MV-4-11 (cell line): ENCODE results near the gene STK38L.
"Not testable (repeated sequence)": the region's sequence is repeated elsewhere in the genome, so short reads cannot be mapped to it uniquely, and the experiment has no call there.

Source experiments
- DNase-seq: peaks from one replicate; lab custom pipeline; 2025; lab: John Stamatoyannopoulos, UW

Gene STK38L

DNA sequence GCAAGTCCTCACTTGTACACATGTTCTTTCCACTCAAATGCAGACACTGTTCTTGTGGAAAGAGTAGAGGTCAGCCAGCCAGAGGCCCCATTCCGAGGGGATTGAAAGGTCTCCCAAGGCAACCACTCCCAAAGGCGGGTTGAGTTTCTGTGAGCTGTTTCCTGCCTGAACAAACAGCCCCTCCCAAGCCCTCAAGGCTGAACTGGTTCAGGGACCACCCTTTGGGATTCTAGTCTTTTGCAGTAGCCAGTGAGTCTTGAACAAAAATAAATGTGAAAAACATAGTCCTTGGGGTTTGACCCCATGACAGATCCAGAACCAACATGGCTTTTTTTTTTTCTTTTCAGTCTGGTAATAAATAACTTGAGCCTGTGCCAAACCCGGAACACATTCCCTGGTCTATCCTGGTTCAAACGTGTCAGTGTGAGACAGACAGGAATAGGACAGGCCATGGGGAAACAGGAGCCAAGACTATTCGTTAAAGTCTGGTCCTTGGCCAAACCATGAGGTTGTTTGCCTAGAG is 17.6 kb upstream of the STK38L start:
- DNase-seq: no peak

DNA sequence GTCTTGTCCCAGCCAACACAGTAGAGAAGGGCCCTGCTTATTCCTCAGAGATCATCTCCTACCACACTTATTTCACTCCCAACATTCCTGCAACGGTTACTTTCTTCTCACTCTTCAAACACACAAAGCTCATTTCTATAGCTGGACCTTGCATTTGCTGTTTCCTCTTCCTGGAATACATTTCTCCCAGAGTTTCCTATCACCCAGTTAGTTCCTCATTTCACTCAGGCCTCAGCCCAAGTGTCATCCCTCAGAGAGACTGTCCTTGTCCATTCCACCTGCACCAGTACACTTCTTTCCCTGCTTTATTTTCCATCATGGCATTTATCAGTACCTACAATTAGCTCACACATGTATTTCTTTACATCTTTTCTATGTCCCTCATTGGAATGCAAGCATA is 14.7 kb upstream of the STK38L start:
- DNase-seq: peak; percentile 57

DNA sequence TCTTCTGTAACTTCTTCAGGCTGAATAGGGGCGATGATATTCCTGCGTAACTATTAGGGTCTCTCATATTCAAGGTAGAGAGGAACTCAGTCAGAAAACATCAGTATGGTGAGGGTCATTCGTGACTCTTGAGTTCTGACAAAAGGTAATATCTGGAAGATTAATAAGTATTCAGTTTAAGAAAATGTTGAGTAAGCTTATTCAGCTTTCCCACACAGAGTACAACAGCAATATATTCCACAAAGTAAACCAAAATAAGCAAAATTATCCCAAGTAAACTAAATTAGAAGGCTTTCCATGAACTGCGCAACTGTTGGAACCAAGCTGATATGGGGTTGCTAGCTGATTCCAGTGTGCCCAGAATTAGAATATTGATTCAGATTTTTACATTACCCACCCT is 12.7 kb upstream of the STK38L start:
- DNase-seq: not testable (repeated sequence)

DNA sequence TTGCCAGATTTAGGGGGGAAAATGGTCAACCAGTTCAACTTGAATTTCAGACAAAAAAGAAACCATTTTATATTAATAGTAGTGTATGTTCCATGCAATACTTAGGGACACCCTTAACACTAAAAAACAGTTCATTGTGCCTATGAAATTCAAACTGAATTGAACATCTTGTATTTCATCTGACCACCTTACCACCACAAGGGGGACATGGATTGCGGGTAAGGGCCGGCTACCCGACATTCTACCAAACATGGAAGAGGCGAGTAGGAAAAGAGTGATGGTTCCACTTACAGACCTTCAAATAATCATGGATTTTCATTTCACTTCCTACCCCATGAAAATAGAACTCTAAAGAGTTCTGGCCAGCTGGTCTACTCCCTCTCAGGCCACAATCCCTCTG is 10.3 kb upstream of the STK38L start:
- no peak for DNase-seq

DNA sequence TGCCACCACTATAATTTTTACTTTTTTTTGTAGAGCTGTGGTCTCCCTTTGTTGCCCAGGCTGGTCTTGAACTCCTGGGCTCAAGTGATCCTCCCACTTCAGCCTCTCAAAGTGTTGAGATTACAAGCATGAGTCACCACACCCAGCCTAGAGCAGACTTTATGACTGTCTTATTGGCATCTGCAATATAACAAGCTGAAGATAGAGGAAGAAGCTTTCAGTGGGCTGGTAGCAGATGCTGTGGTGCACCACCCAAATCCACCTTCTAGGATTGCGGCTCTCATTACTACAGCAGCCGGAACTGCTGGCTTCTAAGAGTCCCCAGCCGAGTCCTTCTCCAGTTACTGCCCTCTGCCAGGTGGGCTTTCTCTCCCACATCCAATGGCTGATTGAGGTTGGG is 7.6 kb upstream of the STK38L start:
- peak; percentile 99 for DNase-seq

DNA sequence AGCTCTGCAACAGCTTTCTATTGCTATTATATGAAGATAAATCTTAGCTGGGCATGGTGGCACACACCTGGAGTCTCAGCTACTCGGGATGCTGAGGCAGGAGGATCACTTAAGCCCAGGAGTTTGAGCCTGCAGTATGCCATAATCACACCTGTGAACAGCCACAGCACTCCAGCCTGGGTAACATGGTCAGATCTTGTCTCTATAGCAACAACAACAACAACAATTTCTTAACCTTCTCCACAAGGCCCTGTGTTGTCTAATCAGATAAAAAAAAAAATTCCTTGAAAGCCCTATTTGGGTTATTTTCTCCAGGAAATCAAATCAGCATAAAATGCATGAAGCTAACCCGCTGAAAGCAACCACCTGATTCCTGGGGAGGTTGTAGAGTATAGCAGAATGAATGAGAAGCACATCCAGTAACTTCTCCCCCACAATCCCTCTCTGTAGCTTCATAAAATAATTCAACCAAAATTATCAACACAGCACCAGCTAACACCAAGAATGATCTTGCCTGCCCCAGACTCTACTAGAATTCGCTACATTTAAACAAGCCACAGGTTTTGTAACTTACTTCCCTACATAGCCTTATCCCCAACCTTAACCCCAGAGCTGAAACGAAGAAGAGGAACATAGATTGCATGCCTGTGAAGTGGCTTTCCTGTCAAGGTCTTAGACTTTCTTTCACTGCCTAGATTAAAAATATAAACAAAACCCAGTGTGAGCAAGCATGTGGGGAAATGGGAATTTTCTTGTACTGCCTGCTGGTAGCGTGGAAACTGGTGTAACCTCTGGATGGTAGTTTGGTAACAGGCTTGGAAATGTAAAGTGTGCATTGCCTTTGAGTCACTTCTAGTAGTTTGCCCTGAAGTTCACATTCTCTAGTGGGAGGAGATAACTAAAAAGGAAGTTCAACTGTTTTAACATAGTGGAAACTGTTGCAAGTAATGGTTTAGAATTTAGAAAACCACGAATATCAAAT is 6.0 kb upstream of the STK38L start:
- peak; percentile 99 for DNase-seq

DNA sequence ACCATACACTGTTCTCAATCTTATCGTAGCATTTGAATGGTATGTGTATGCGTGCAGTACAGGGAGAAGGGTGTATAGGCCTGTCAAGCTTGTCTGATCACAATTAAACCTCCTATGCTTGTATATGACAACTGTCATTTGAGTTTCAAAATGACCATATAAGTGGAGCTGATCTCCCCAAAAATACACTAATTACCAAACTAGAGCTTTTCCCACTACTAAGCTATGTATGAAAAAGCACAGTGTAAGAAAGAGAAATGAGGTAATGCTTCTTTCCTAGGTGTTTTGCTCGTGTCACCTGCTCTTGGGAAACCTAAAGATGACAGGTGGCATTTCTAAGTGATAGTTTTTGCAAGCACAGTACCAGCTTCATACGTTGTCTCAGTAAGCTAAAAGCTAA is 1.1 kb upstream of the STK38L start:
- no peak for DNase-seq

DNA sequence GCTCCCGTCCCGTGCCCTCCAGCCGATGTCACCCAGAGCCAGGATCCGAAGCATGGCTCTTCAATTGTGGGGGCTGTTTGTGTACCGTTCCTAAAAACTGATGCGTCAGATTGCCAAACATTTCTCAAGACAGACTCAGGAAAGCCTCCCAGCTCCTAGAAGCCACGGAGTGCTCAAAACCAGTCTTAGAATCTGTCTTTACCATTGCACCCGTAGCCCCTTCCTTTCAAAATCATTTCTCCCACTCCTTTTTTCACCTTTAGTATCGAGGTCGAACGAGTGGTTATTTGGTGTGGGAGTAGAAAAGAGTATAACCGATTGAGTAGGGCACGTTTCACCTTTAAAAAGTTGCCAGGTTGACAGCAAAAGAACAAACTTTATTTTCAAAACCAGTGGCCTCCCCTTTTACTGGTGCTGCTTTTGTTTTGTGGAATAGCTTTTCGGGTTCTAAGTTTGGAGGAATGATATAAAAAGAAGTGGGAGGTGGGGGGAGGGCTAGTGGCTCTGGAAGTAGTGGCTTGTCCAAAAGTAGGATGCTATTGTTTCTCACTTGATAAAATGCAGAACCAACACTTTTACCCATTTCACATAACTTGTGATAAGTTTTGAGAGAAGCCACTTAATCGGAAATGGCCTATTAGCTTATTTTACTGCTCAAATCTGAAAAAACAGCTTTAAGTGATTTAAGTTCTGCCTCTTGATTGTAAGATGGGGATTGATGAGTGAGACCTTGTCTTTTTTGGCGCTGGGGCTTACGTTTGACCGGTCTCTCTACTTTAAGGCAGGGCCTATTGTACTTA is 803 bp downstream of the STK38L start:
- peak; percentile 26 for DNase-seq

DNA sequence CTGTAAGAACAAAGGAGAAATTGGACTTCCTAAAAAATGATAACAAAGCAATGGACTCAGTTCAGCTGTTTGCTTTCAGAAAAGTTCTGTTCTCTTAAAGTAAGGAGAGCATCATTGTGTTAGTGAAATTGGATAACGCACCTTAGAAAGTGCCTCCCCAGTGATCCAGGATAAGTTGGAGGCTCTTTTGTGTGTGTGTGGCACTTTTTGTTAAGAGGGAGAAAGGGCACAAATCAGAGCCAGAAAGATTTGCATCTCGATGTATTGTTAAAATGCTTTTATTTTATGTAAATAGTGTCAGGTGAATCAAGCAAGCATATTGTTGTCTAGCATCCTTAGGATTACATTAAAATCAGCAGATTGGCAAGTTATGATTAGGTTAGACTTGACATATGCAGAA is 2.1 kb downstream of the STK38L start:
- DNase-seq: no peak

DNA sequence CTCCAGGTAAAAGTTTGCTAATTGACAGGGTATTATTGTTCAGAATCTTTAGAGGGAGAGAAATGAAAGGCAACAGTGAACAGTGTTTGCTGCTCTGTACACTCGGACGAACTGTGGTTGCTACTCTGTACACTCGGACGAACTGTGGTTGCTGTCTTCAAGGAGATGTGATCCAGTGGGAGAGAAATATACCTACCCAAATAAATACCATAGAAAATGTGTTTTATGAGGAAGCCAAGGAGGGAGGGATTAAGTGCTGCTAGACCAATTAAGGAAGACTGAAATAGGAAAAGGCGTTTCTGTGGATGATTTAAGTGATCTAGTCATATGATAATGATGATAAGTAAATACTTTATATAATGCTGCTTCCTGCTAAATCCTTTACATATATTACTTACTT is 2.7 kb downstream of the STK38L start:
- no peak for DNase-seq

DNA sequence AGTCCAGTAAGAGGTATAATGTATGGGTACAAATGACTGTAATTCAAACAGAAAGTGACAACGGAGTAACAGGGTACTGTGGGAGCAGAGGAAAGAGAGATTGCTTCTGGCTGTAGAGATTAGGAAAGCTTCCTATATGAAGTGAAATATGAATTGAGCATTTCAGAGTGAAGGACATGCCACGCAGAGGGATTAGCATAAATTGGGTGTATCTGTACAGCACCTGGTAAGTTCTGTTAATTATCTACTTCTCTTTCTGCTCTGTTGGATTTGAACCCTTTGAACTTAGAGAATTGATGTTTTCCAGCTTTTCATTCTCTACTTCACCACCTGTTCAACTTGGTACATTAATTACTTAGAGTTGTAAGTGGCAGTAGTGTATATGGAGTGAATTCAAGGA is 8.8 kb downstream of the STK38L start:
- DNase-seq: no peak

DNA sequence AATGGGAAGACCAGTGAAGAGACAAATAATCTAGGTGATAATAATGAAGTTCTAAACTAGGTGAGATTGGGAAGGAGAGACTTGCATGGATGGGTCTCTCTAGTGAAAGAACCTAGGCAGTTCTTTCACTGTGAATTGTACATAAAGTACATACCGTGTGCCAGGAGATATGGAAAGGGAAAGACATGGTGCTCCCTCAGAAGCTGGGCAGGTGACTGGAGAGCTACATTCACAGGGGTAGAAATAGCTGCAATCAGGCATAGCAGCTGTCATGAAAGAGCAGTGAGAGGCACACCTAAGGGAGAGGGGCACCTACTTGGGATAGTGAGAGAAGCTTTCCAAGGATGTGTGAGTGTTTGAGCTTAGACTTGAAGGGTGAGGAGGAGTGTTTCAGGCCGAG is 9.3 kb downstream of the STK38L start:
- no peak for DNase-seq

DNA sequence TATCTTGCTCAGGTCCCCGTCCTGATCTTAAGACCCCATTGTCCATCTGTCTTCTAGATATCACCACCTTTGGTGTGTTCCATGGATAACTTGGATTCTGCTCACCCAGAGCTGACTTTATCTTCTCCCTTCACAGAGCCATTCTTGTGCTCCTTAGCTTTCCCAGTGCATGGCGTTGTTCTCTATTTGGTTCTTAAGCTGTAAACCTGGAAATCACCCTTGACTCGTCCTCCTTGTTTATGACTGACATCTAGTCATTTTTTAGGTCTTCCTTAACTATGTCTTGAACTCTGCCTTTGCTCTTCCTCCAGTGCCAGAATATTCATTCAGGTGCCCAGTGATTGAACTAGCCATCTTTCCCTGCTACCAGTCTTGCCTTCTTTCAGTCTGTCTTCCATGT is 11.7 kb downstream of the STK38L start:
- DNase-seq: no peak

DNA sequence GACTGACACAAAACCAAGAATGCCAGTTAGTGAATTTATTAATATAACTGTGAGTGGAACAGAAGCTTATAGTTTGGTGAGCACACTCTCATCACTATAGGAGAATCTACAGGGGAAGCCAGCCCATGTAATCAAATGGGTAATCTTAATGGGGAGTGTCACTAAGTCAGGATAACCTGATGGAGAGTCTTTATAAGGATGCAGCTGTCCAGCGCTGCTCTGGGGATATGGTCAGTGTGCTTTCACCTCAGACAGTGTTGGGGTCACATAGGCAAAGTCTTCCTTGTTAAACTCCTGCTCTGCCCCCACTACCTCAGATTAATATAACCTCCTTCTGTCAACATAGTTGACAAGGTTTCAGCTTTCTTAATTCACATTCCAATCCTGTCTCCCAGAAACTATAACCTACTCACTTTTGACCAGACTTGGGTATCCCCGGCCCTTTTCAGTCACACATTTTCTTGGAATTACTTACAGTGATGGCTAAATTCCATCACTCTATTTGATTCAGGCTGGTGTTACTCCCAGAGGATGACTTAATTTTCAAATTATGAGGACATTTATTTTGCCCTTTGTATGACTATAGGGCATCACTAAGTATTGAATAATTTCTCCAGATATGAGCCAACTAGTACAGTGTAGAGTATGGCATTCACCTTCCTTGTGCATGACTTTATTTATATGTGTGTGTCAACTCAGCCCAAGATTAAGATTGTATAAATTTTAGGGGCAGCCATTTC is 13.2 kb downstream of the STK38L start:
- DNase-seq: no peak

DNA sequence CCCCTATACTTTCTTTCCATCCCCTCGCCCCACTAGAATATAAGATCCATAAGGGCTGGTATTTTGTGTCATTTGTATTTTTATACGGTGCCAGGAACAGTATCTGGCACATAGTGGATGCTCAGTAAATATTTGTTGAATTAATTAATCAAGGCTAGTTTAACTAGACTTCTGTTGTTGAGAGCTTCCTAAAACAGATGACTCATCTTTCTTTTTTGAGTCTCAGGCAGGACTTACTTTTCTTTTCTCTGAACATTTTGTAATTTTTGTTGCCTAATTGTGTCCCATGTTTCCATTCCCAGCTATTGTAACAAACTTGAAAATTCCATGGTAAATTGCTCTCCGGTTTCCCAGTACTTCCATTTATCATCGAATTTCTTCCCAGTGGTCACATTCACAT is 16.7 kb downstream of the STK38L start:
- no peak for DNase-seq

DNA sequence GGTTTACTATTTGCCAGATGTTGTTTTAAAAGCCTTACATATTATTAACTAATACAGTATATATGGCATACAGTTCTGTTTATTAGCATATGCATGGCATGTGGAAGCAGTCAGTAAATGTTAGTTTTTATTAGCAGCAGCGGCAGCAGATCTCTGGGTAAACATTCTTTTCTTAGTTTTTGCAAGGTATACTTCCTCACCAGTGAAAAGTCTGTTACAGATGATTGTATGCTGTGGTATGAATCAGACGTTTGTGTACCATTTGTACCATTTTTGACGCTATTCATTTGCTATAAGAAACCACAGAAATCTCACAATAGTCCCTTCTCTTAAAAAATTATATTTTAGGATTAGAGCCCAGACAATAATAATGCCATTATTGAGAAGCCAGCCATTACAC is 17.8 kb downstream of the STK38L start:
- DNase-seq: no peak

DNA sequence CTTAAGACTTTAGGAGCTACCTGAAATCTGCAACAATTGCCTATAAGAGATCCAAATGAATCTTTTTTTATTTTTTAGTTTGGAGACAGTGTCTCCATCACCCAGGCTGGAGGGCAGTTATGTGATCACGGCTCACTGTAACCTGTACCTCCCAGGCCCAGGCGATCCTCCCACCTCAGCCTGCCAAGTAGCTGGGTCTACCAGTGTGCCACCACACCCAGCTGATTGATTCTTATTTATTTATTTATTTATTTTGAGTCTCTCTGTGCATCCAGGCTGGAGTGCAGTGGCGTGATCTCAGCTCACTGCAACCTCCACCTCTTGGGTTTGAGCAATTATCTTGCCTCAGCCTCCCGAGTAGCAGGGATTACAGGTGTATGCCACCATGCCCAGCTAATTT is 26.1 kb downstream of the STK38L start:
- DNase-seq: no peak

DNA sequence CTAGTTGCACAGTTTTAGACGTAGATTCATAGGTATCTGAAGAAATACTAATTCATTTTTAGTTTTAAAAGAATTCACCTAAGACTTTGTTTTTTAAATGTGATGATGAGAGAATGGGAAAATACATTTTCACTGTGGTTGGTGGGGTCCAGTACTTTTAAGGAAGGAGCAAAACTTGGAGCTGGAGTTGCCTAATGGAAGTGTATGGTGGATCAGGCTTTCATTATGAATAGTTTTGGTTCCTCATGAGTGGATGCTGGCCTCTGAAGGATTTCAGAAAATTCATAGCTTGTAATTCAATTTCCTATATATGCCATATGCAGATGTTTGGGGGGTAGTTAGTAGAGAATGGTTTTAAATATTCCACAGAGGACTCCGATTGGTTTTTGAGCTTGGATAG is 27.1 kb downstream of the STK38L start:
- peak; percentile 31 for DNase-seq

DNA sequence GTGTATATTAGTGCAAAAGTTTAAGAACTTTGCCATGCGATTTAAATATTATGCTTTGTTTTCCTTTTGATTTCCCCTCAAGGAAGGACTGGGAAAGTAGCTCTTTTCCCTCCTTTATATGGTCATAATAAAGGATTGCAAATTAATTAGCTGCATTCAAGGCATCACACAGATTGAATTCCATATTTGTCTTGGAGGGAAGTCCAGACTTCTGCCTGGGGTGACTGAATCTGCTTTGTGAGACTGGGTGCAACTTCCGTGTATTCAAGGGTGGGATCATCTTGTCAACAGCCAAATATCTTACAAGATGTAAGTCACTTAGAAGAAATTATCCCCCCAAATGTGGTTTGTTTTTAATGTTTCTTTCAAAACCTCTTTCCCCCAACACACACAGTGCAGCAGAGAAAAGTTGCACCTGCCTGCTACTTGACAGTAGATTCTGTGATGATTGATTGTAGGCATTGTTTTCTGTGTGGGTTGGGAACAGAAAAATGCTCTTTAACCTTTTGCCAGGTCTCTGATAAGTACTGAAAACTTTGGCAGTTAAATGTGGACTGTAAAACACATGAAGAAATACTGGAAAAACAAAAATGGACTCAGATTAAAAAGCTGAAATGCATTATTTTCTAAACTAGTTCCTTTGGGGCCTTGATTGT is 28.4 kb downstream of the STK38L start:
- DNase-seq: no peak

DNA sequence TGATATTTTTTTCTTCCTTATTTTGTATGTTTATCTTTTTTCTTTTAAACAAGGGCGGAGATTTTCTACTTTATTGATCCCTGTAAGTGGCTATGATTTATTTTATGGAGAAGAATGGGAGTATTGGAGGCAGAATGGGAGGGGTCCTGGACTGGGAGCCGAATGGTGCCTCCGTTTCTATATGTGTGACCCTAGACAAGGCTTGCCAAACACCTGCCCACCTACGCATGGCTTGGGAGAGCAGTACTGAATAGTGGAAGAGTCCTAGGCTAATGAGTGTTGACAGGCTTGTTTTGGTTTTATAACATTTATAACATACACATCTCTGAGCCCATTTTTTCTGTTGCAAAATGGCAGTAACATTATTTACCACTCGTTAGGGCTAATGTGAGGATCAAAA is 29.0 kb downstream of the STK38L start:
- no peak for DNase-seq

DNA sequence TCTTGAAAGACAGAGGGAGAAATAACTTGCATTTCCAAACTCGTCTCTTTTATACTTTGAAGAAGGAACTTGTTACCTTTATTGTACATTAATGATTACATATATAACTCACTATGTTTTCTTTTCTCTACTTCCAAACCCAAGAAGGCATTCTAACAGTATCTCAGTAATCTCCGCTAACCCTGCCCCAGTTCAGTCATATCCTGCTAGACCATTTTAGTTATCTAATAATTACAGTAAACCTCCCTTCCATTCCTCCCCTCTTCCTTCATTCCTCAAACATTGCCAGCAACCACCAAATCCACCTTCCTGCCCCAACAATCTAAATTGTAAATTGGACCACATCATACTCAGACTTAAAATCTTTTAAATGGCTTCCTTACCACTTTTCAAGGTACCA is 30.6 kb downstream of the STK38L start:
- DNase-seq: no peak

DNA sequence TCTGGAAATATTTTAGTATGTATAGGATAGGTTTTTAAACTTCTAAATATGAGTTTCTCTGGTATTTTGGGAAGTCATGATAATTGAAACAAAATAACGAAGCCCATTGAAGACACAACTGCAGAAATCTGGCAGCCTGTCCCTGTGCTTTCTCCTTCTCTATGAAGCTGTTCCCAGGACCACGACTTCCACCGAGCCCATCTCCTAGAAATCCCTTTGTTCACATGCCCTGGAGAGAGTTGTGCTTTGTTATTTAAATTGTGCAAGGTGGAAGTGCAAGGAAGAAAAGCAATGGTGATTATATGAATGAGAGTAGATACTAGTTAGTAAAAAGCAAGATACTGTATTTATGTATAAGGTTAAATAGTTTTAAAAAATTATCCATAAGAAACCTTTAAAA is 32.2 kb downstream of the STK38L start:
- DNase-seq: no peak
